Amygdala (tissue), 56 donors: ENCODE data around the gene RTN1.
"Not testable (repeated sequence)": the region's sequence is repeated elsewhere in the genome, so short reads cannot be mapped to it uniquely, and the experiment has no call there.

Source experiments
- DNase-seq, 56 donors: peaks; one replicate each; lab custom pipeline; 2025; lab: John Stamatoyannopoulos, UW

RTN1 gene

DNA sequence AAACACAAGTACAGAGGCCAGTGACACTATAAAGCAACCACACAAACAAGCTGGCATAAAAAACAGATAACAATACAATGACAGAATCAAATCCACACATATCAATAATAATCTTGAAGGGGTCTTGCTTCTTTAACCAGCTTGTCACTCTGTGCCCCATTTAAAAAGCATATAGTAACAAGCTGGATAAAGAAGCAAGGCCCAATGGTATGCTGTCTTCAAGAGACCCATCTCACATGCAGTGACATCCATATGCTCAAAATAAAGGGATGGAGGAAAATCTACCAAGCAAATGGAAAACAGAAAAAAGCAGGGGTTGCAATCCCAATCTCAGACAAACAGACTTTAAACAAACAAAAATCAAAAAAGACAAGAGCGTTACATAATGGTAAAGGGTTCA, 223.7 kb downstream of the RTN1 start:
- DNase-seq, result not testable (repeated sequence)

DNA sequence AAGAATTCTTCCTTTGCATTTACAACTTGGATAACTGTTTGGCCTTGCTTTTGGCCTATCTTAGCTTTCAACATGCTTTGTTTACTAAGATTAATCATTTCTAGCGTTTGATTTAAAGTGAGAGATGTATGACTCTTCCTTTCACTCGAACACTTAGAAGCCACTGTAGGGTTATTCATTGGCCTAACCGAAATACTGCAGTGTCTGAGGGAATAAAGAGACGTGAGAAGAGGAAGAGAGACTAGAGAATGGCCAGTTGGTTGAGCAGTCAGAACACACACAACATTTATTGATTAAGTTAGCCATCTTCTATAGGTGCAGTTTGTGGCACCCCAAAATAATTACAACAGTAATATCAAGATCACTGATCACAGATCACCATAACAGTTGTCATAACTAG, 231.7 kb downstream of the RTN1 start:
- DNase-seq, result no peak

DNA sequence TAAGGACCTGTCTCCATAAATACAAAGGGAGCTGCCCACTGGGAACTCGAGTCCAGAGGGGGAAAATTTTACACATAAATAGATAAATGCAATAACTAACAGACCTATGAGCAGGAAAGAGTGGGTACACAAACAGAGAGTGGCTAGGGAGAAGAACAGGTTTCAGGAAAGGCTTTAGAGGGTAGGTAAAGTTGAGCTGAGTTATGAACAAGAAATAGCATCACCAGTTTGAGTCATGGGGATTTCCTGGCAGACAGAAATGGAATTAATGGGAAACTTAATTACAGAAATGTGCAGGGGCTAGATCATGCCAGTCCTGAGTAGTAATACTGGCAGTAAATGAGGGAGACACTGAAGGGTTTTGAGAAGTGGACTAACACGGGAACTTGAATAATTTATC, 236.0 kb downstream of the RTN1 start:
- no peak for DNase-seq

DNA sequence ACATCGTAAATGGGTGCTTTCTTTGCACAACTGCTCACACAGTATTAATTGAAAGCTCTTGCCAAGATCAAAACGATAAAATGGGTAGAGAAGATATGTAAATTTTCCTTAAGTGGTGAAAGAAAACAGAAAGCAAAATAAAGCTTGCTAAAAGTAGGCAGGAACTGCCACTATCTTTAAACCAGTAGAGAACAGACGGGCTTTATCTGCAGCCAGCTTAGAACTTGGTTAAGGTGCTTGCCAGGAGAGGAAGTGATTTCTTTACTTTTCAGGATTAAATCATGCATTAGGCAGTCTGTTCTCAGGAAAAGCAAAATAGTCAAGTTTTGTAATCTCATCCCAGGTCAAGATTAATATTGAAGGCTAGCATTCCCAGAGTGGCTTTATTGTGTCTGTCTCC, 237.1 kb downstream of the RTN1 start:
- DNase-seq, result no peak

DNA sequence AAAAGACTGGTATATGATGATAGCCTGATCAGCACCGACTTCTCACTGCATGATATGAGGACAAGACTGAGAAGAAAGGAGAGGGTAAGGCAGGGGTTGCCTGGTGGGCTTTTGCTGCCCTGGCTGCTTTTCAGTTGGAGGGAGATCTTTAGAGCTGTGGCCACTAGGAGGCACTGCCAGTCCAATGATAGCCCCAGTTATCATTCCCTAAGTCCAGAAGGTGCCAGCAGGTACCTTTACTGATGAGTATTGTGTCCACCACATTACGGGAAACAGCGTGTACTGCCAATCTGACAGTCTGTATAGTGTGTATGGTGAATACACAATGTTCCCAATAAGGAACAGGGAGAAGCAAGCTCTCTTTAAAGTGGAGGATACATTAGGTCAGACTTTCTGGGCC, 238.2 kb downstream of the RTN1 start:
- peak in 5 of 56 donors; percentile 1 to 18 (median 14) for DNase-seq

DNA sequence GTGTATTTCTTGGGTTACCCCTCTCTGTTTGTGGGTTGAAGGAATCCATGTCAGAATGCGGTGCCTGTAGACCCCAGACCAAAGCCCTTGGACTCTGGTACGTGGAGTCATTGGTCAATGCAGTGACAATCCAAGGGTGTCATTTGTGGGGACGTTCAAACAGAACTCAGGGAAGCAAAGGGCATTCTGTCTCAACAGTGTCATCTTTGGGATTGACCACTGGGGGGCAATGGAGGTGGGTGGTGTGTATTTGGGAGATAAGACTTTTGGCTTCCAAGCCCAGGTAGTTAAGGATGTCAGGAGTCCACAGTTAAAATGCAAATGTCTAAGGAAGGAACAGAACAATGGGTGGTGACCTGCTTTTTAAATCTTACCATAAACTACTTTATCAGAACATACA, 239.3 kb downstream of the RTN1 start:
- DNase-seq, result no peak

DNA sequence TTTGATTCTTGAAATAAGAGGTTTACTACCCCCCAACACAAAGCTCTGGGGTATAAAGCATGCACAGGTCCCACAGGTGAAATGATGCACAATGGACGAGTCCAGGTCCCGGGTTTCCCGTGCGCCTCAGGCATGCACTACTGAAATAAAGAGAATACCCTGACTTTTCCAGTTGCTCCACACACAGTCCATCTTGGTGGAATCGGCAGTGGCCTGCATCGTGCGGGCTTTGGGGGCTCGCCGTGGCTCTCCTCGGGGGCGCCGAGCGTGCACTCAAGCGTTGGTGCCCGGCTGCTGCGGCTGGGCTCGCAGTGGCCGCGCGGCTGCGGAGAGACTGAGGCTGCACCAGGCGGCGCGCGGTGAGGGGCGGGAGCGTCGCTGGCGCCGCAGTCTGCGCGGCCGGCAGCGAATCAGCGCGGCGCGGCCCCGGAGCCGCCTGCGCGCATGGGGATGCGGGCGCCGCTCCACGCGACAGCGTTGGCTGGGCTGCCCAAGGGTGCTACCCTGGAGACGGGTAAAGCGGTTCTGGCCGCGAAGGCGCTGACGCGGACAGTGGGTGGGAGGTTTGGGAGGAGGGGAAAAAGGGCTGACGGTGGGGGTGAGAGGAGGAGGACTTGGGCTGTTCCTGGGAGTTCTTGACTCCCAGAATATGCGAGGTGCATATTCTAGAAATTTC, 240.2 kb downstream of the RTN1 start:
- peak in 46 of 56 donors; percentile 4 to 72 (median 30) for DNase-seq

DNA sequence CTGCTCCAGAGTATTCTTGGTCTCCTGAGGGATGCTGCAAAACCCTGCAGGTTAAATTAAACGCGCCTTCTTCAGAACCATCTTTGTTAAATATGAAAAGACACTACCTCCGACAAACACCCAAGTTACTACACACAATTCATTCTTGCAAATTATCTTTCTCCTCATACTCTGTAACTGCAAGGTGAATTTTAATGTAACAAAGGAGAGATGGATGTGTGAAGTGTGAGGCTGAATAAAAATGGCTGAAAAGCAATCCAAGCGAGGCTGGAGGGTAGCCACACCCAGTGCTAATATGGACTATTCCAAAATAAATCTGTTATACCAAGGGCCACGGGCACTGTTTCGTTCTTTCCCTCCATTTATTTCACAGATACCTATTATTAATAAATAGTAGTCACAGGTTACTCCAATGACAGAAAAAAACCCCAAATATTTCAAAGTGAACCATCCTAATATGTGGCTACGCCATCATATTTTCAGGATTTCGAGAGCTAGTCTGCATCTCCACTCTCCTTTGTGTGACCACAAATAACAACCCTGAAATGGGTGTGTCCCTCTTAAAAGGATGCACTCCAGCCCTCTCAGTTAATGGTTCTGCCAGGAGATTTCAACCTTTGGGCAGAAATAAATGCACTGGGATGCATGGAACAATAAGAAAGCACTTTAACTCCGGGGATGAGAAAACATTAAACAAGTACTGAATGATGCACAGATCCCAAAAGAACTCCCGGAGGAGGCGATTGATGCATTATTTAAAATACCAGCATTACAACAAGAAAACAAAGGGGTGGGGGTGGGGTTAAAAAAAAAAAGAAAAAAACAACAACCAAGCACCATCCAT, 240.9 kb downstream of the RTN1 start:
- DNase-seq, result no peak

DNA sequence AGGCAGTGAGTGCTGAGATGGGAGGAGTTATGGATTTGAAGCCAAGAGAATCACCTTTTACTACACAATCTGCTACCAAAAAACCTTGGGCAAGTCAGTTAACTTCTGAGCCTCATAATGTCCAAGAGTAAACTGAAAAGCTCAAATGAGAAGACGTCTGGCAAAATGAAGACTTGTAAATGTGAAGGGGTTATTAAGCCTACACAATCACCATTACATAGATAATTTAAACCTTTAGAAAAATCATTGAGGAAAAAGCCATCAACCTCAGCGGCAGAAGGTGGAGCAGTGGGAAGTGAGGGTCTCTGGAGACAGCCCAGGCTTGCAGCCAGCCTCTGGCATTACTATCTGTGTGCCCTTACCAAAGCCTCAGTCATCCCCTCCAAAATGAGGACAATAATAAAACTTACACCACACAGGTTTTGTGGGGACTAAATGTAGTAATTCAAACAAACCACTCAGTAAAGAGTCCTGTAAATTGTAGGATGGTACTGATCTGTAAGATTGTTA, 243.5 kb downstream of the RTN1 start:
- DNase-seq, result no peak

DNA sequence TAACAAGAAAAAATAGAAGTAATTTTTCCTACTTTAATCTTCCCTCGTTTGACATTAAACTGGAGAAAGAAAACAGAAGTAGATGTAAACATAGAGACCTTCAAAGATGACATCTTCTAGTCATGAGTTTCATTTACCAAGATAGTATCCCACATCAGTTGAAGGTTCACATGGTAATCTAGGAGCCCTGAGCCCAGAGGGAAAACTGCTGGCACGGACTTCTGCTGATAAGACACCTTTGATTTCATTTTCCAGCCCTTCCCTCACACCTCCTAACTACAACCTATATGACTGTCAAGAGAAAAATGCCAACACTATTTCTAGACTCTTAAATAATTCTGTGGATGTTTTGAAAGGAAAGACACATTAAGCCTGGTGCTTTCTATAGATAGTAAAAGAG, 247.9 kb downstream of the RTN1 start:
- DNase-seq, result no peak

DNA sequence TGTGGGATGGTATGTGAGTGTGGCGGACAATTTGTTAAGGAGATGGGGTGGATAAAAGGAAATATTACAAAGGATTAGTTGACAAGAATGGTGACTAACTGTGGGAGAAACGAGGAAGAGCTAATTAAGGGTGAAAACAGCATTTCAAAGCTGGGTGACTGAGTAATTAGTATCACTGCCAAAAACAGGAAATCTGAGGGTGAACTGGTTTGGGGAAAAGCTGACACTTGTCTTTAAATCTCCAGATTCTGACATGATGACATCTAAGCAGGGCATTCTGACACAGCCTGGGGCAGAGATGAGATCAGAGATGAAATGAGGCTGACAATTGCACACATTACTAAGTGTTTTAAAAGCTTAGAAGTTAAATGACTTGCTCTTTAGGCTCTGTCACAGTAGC, 251.5 kb downstream of the RTN1 start:
- DNase-seq, result no peak

DNA sequence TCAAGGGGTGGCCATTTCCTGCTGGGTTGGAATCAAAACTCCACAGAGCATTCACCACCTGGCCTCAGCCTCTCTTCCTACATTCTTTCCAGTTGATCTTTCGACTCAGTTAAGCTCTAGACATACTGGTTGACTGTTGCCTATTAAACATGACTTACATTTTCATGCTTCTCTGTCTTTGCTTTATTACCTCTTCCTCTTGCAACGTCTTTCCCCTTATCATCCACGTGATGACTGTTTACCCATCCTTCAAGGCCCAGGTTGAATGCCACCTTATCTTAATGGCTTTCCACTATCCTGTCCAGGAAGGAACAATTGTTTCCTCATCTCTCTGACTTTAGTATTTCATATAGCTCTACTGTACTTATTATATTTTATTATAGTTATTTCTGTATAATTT, 269.5 kb downstream of the RTN1 start:
- DNase-seq, result no peak

DNA sequence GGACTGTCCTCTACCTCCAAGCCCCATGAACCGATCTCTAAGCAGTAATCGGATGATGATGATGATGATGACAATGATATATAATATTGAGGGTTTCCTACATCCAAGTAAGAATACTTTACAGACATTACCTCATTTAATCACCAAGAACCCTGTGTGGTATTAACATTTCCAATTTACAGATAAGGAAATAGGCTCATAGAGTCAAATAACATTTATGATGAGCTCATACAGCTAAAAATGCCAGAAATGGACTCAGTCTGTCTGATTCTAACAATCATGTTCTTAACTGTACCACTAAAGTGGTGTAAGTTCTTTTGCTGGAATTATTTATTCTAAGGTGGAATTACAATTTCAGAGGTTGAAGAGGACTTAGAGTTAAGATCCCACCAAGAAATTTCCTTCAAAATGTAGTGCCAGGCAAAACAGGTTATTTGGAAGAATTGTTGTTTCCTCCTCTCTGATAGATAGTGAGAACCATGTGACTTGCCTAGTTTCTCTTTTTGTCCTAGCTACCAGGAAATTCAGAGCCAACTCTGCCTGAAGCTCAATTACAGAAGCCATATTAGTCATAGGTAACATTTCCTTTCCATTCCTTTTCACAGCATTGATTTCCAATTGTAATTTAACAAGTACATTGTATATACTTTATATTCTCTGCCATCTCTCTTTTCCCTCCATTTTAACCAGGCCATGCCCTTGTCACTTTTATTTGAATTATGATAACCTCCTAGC, 270.2 kb downstream of the RTN1 start:
- no peak for DNase-seq

DNA sequence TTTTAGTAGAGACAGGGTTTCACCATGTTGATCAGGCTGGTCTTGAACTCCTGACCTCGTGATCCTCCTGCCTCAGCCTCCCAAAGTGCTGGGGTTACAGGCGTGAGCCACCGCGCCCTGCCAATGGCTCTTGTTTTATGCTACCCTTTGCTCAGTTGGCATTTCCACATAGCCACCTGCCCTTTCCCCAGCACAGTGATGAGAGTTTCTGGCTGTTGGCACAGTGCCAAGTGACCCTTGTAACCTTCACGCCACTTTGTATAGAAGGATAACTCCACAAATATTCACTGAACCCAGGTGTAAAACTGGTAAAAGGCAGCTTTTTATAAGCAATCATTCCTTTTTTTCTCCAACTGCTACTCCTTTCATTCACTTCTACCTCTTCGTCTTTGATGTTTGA, 275.5 kb downstream of the RTN1 start:
- no peak for DNase-seq

DNA sequence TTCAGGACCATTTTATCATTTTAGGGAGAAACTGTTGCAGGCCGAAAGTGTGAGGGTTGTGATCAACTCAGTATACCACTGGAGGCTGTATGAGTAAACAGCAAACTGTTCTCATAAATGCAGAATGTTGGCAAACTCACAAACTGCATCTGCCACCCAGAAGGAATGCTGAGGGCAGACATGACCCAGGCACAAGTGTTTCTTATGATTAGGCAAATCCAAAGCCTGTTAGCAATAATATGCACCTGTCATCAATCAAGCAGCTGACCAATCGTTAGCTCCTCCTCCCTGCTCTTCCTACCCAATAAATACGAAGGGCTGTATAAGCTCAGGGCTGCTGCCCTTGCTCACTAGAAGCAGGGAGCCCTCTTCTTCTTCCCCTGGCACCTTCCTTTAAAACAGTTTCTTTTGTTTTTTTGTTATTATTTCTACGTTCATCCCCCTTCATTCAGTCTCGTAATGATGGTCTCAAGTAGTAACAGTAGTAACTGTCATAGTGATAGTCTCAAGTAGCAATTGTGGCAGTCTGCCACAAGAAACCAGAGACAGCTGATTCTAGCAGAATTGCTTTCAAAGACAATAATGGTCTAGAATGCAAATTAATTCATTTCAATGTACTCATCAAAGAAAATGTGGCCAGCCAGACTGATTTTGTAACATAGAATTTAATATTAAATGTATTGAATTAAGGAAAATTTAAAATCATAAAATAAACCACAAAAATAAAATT, 278.8 kb downstream of the RTN1 start:
- no peak for DNase-seq

DNA sequence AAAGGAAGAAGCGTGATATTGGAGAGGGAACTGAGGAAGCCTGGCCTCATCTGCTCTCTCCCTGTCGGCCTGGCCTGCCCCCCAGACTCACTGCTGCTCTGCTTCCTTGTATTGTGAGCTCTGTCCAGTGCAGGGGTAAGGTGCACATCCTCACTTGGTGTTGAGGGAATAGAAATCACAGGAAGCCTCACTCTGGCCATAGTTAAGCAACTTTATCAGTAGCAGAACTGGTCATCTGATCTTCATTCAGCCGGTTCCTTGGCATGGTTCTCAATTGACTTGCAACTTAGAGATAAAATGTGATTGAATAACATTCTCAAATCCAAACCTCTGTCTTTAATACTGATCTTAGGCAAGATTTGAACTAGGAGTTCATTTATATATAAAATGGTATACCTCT, 282.5 kb downstream of the RTN1 start:
- no peak for DNase-seq

DNA sequence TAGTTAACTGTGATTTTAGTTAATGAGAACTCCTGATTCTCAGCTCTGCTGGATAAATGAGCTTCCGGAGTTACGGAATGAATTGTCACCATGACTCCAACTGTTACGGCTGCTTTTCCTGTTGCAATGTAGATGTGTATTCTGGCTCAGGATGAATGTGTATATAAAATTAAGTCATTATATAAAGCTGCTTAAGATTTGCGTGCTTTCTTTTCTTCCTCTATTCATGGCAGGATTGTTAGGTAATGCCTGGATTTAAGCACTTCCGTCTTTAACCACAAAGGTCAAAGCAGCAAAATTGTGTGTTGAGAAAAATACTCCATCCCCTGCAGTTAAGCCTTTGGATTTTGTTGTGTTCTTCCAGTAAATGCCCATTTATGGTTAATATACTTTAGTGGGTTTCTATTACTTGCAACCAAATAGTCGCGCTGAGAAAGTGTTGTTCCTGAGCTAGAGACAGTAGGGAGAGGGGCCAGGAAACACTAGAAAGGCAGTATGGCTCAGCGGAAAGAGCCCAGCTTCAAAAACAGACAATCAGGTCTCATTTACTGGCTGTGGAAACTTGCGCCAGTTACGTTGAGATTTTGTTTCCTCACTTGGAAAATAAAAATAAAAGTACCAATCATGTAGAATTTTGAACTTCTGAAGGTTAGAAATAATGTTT, 284.6 kb downstream of the RTN1 start:
- no peak for DNase-seq

DNA sequence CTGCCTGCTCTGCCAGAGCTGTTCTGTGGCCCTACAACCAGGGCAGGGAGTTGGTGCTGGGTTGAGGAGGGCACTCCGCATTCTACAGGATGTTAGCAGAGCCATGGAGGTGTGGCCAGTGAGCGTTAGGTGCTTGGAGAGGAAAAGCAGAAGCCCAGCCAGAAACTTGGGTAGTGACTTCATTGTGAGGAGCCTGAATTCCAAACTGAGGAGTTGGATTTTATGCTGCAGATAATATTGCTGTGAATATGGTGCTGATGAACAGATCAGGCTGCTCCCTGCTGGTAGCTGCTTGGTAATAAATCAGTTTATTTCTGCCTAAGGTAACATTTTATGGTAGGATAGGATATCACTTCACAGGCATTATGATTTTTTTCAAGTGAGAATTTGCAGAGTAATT, 286.8 kb downstream of the RTN1 start:
- no peak for DNase-seq

DNA sequence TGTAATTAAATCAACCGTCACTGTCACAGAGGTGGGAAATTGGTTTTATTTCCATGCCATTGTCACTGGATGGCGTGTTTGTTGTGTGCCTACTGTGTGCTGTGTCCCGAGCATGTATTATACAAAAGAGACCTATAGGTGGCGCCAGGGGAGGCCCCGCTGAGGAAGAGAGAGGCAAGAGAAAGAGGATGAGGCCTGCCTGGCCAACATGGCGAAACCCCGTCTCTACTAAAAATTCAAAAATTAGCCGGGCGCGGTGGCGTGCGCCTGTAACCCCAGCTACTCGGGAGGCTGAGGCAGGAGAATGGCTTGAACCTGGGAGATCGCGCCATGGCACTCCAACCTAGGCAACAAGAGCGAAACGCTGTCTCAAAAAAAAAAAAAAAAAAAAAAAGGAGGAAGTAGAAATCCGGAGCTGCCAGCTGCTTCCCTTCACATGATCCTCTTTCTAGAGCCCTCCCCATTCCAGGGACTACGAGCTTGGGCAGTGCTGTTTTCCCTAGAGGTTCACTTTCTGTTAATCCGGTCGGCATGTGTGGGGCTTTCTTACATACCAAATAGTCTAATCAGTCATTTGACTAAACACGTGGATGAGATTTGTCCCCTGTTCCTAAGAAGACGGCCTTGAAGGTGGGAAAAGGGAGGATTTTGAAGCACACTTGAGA, 287.6 kb downstream of the RTN1 start:
- no peak for DNase-seq

DNA sequence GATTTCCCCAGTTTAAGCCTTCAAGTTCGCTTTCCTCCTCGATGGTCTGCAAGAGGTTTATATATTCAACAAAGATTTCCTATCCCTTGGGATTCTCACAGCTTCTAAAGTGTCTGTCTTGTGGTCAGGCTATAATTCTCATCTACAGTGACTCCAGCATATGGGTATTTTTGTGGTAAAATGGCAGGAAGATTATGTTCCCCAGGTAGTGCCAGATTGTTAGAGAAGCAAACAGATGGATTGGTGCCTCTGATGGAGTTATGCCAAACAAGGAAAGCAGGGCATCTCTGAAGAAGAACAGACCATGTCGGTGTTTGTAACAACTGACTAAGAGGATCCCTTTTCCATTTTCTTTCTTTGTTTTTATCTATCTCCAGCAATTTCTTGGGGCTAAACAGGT, 288.4 kb downstream of the RTN1 start:
- DNase-seq, result no peak
